GM03348 (cell line): ENCODE data around the gene C9orf78.
A peak's percentile ranks its signal among the peaks of the same experiment; 100 is the strongest.

Experiments
- DNase-seq: peaks from one replicate; pipeline ENCODE4 v3.0.0; 2012; ENCODE audit warnings: low spot score

The C9orf78 gene

DNA sequence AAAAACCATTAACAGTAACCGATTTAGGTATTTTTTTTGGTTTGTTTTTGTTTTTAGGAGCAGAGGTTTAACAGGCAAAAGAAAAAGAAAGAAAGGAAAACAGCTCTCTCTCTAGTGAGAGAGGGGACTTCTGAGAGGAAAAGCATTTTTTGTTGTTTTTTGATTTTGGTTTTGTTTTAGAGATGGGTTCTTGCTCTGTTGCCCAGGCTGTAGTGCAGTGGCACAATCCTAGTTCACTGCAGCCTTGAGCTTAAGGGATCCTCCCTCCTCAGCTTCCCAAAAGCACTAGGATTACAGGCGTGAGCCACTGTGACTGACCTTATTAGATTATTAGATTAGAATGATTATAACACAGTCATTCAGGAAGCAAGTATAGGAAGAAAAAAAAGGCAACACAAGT, 10.3 kb upstream of the C9orf78 start:
- no peak for DNase-seq

DNA sequence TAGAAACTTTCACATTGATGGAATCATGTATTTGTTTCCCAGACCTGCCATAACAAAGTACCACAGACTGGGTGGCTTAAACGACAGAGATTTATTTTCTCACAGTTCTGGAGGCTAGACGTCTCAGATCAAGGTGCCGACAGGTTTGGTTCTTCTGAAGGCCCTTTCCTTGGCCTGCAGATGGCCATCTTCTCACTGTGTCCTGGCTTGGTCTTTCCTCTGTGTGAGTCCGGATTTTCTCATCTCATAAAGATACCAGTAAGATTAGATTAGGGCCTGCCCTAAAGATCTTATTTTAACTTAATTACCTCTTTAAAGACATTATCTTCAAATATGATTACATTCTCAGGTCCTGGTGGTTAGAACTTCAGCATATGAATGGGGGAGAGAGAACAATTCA, 6.0 kb upstream of the C9orf78 start:
- no peak for DNase-seq

DNA sequence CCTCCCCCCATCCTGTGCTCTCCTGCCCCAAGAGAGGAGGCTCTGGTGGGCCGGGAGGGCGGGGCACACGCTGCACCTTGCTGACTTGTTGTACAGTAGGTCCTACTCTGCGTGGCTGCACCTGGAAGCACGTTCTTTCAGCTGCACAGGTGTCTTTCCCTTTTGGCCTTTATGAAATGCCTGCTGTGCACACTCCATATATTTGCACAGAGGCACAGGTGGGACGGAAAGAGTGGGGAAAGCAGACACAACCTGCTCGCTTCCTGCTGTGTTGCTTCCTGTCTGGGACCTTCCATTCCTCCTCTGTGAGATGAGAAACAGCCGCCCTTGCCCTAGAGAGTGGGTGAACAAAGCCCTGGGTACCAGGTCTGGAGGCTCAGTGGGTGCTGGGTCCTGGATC, 5.0 kb upstream of the C9orf78 start:
- no peak for DNase-seq

DNA sequence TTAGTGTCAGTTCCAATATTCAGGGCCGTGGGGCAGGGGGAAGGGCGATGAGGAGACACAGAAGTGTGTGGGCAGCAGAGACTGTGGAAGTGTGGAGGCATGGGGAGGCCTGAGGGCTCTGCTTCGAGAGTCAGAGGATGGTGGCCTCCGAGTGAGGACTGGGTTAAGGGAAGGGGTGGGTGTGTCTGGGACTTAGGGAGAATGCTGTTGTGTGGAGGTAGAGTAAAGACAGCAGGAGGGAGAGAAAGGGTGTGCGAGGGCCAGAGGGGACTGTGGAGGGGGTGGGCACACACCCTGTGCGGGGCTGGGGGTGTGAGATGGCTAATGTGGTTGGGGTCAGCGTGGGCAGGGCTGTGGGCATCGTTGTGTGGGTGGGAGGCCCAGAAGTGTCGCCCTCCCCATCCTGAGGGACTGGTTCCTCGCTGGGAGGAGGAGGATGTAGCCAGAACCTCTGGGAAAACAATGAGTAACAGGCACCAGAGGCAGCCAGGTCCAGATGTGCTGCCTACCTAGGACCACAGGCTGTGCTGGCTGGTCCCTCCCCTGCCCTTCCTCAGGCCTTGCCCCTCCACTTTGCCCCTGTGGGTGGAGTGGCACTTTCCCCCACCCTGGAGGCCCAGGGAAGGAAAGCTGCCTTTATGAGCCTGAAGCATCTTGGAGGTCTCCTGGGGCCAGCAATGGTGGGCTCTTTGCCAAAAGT, 4.4 kb upstream of the C9orf78 start:
- no peak for DNase-seq

DNA sequence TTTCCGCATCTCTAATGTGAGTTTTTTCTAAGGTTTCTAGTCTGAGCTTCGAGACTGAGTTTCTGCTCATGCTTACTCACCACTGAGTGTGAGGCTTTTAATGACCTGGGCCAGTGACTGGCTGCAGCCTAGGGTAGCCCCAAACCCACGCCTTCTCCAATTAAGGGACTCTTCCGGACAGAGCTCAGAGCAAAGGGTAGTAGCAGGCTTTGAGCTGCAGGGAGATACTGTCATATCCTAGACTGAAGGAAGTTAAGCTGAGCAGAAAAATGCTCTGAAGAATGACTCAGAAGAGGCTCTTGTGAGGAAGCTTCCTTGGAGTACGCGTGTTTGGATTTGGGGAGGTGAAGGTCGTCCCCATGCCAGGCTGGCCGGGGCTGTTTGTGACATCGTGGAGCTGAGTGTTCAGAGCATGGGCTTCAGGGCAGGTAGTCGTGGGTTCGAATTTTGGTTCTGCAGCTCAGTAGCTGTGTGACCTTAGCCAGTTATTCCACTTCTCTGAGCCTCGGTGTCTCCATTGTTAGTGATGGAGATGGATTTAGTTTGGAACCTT, 3.7 kb upstream of the C9orf78 start:
- DNase-seq, result peak; percentile 82

- DNase-seq, result no peak
These were observed 1.4 kb upstream of the C9orf78 start for GRCh38 chr9:129836311-129837007.

- no peak for DNase-seq
These were observed 767 bp upstream of the C9orf78 start for GRCh38 chr9:129835860-129836223.

- peak; percentile 41 for DNase-seq
These were observed 467 bp downstream of the C9orf78 start for GRCh38 chr9:129834489-129835127.

GRCh38 chr9:129832982-129833381, 2.1 kb downstream of the C9orf78 start:
- DNase-seq, result no peak

DNA sequence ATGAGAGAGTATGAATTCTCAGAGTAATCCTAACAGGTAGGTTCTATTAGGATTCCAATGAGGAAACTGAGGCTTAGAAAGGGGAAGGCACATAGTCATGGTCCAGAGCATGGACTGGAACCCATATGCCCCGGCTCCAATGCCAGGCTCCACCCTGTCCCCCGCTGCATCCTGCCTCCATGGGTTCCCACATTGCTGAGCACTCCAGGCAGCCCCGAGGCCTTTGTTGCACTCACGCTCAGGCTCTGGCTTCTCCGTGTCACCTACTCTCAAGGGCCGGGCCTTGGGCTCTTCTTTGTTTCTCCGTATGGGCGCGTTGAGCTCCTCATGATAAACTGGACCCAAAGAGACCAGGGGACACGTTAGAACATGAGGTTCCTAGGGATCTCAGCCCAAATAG, 6.1 kb downstream of the C9orf78 start:
- no peak for DNase-seq

GRCh38 chr9:129828051-129828450, 7.0 kb downstream of the C9orf78 start:
- DNase-seq, result no peak

GRCh38 chr9:129826759-129827158, 8.3 kb downstream of the C9orf78 start:
- DNase-seq, result no peak

- DNase-seq, result no peak
These were observed 8.7 kb downstream of the C9orf78 start for GRCh38 chr9:129826344-129826743.

GRCh38 chr9:129823935-129824601, 11.0 kb downstream of the C9orf78 start, which contains the start of gene TOR1A:
TOR1A (minus strand) TSS chr9:129824136; CDS start chr9:129824085, 51 bp downstream.
- DNase-seq, result peak; percentile 96

GRCh38 chr9:129823542-129823934, 11.5 kb downstream of the C9orf78 start:
- DNase-seq, result peak; percentile 34

DNA sequence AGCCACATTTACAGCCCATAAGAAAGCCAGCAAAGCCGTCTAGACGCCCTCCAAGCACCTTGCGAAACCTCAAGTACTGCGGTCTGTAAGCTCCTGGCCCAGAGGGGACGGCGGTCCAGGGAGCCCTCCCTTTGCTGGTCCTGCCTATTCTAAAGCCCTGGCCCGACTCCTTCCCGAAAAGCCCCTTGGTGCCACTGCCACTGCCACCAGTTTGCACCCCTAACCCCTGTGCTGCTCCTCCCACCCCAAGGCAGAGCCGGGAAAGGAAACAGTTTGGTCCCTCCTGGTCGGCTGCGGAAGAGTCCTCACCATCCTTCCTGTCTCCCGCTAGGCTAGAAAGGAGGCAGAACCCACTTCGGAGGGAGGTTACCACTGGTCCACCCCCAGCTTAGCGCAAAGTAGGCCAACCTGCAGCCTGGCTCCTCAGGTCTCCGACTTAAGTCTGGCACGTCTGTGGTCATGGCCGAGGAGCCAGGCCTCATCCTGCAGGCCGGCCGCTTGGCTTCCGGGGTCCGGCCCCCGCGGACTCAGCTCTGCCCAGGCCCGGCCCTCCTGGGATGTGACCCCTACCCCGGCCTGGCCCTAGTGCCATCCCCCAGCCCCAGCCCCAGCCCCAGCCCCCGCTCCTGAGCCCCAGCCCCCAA, 12.1 kb downstream of the C9orf78 start:
- peak; percentile 64 for DNase-seq

DNA sequence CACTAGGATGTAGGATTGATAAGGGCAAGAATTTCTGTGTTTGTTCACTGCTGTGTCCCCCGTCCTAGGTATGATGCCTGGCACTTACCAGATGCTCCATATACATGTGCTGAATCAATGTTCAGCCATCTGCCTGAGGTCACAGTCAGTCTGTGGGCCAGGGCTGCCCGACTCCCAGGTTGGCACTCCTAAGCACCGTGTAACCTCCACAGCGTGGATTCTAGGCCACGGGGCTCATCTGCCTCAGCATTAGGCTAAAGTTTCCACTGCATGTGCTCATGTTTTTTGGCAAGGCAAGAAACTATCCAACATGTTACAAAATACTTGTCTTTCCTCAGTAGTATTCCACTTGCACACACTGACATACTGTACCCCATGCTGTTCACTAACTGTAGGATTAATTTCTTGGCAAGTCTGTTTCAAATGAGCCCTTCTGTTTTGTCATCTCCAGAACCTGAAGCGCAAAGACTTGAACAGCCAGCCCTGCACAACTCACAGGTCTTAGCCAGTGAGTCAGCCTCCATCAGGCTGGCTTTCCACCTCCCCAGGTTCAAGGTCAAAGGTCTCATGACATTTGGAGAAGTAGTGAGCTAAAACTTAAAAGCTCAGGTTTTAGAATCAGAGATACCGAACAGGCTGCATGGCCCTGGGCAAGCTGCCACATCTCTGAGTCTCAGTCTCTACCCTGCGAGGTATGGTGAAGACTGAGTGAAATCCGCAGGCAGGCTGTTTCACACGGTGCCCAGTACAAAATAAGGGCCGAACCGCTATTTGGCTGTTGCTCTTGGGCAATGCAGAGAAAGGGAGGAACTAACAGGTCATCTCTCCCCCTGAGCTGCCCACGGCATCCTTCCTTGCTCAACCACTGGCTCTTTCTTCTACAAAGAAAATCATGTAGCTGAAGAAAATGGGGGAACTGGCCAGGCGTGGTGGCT, 18.3 kb downstream of the C9orf78 start:
- DNase-seq, result no peak

DNA sequence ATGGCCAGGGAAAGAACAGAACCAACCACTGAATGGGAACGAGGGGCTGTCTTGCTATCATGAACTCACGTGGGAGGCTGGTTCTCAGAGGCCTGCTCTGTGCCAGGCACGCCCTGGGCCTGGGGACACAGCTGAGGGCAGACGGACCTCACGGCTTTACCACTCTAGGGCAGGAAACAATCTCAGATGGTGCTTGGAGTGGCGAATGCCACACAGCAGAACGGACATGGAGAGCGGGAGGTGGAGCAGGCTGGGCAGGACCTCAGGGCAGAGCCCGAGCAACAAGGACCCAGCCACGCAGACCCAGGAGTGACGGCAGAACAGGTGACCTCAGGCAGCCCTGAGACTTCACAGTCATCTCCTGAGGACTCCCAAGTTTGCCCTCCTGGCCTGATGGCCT, 19.8 kb downstream of the C9orf78 start:
- no peak for DNase-seq

DNA sequence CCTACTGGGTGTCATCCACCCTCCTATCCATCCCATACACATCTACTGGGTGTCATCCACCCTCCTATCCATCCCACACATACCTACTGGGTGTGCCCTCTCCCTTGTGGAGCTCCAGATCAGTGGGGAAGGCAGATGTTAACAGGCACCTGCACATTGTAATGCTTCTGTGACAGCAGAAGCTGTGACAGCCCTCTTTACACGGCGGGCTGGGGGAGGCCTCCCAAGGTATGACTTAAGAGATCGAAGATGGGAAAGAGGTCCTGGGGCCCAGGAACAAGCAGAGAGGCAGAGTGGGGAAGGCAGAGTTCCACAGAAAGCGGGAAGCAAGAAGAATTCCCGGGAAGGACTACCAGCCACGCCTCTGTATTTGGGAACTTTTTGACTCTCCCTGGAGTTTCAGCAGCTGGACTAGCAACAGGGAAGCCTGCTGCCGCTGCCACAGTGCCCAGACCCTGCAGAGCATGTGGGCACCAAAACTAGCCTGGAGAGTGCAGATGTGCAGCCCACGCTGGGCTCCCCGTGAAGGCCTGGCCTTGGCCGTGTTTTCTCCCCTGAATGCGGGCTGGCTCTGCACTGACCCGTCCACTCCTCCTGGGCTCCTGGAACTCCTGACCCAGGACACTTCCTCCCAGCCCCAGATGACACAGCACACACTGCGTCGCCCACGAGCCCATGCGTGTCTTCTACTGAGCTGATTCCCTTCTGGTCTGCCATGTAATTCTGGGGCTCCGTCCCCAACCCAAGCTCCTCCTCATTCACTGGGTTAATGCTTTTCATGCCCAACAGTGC, 20.4 kb downstream of the C9orf78 start:
- no peak for DNase-seq

GRCh38 chr9:129813661-129814060, 21.4 kb downstream of the C9orf78 start:
- no peak for DNase-seq
